Endothelial cell (in vitro differentiated cells): ENCODE results near the gene MEG3. TPM values are rescaled to one million over a fixed set of nuclear protein-coding genes. Genes with fewer than 3 reads are reported as not detected.

Source experiments
- DNase-seq: peaks from one replicate; pipeline ENCODE4 v3.0.0; 2021; ENCODE audit warnings: low spot score
- H3K27ac Mint-ChIP-seq: one replicate; pipeline ENCODE4 v1.8.0; 2021; ENCODE audit warnings: mixed read lengths, inconsistent platforms; ENCODE audit not compliant: unreplicated experiment
- H3K27me3 Mint-ChIP-seq: one replicate; pipeline ENCODE4 v1.8.0; 2021; ENCODE audit warnings: mild to moderate bottlenecking, moderate library complexity, mixed read lengths, inconsistent platforms; ENCODE audit not compliant: unreplicated experiment
- H3K36me3 Mint-ChIP-seq: one replicate; pipeline ENCODE4 v1.8.0; 2021; ENCODE audit warnings: mild to moderate bottlenecking, low read depth, mixed read lengths, inconsistent platforms; ENCODE audit not compliant: unreplicated experiment
- H3K4me1 Mint-ChIP-seq: one replicate; pipeline ENCODE4 v1.8.0; 2021; ENCODE audit warnings: mild to moderate bottlenecking, mixed read lengths, inconsistent platforms; ENCODE audit not compliant: unreplicated experiment
- H3K4me3 Mint-ChIP-seq: one replicate; pipeline ENCODE4 v1.8.0; 2021; ENCODE audit warnings: mild to moderate bottlenecking, mixed read lengths, inconsistent platforms; ENCODE audit not compliant: unreplicated experiment
- H3K9me3 Mint-ChIP-seq: one replicate; pipeline ENCODE4 v1.8.0; 2021; ENCODE audit warnings: mixed read lengths, inconsistent platforms; ENCODE audit not compliant: unreplicated experiment
- CTCF ChIP-seq: fragments of 200-600 bp; sonication (generic); IDR thresholded peaks from one replicate; pipeline ENCODE4 v1.5.0; 2021; ENCODE audit warnings: antibody characterized with exemption; ENCODE audit not compliant: unreplicated experiment
- total RNA-seq: library from RNA; stranded (reverse); fragmentation: NEBNext Ultra II Directional; extraction: Animal tissue kit (Norgen Biotek cat#: 25700); gene quantifications from one replicate; pipeline ENCODE4 v1.2.1, GENCODE V29; 2021; ENCODE audit not compliant: unreplicated experiment

The MEG3 gene
- total RNA-seq, 1 donor from 2014 or later: not detected

GRCh38 chr14:100867631-100868315 is 41.9 kb downstream of the MEG3 start:
- no peak for TF ChIP-seq CTCF
- no peaks in the 10 kb centered on the region for H3K9me3 Mint-ChIP-seq
- peaks cover 9% of the 10 kb centered on the region for H3K36me3 Mint-ChIP-seq
- DNase-seq: no peak
- H3K27ac Mint-ChIP-seq: no peak overlapping the region
- H3K4me3 Mint-ChIP-seq: no peak overlapping the region
- no peaks in the 10 kb centered on the region for H3K4me1 Mint-ChIP-seq
- H3K27me3 Mint-ChIP-seq: peaks cover 9% of the 10 kb centered on the region

- no peak for TF ChIP-seq CTCF
Observed at GRCh38 chr14:100868621-100869370, 42.9 kb downstream of the MEG3 start.

GRCh38 chr14:100871234-100872186 is 45.6 kb downstream of the MEG3 start:
- H3K36me3 Mint-ChIP-seq: peaks cover 11% of the 10 kb centered on the region
- H3K4me1 Mint-ChIP-seq: no peaks in the 10 kb centered on the region
- TF ChIP-seq CTCF: no peak
- DNase-seq: no peak
- H3K4me3 Mint-ChIP-seq: peak overlapping the region; percentile 3
- H3K27me3 Mint-ChIP-seq: peaks cover 16% of the 10 kb centered on the region
- H3K27ac Mint-ChIP-seq: no peak overlapping the region
- H3K9me3 Mint-ChIP-seq: no peaks in the 10 kb centered on the region

More at GRCh38 chr14:100868621-100869370, 42.9 kb downstream of the MEG3 start:
- Mint-ChIP-seq H3K9me3 (no peaks in the 10 kb centered on the region), H3K27me3 (peaks cover 14% of the 10 kb centered on the region), H3K4me1 (no peaks in the 10 kb centered on the region), H3K36me3 (peaks cover 11% of the 10 kb centered on the region), H3K4me3 (no peak overlapping the region), H3K27ac (no peak overlapping the region)
- no peak for DNase-seq

GRCh38 chr14:100872259-100873095 is 46.6 kb downstream of the MEG3 start:
- H3K27ac Mint-ChIP-seq: no peak overlapping the region
- H3K4me3 Mint-ChIP-seq: peak overlapping the region; percentile 5
- H3K4me1 Mint-ChIP-seq: no peaks in the 10 kb centered on the region
- TF ChIP-seq CTCF: no peak
- no peak for DNase-seq
- H3K9me3 Mint-ChIP-seq: no peaks in the 10 kb centered on the region
- peaks cover 11% of the 10 kb centered on the region for H3K36me3 Mint-ChIP-seq
- peaks cover 16% of the 10 kb centered on the region for H3K27me3 Mint-ChIP-seq
